ENCODE measurements around the gene CDH5.
A peak's percentile ranks its signal among the peaks of the same experiment; 100 is the strongest.

Gene CDH5

DNA sequence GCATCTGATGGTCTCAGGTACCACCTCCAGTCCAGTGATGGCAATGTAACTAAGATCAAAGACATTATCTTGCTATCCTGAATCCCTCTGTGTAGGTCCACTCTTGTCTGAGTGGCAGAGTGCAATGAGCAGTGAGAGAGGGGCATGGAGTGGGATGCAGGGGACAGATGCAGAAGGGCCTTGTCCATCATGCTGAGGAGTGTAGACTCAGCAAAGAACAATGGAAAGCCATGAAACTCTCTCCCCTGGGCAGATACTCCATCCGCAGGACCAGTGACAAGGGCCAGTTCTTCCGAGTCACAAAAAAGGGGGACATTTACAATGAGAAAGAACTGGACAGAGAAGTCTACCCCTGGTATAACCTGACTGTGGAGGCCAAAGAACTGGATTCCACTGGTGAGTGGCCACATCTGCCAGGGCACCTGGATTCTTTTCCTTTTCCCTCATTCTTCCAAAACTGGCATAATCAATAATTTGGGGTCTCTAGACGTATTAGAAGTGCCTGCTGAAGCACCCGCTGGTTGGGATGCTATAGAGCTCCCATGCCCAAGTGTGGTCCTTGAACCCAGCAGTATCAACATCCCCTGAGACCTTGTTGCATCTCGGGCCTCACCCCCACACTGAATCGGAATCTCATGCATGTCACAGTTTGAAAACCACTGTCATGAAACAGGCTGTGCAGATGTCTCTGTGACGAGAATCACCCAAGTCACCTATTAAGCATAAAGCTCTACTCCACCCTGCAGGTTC, 29.5 kb downstream of the CDH5 start:
- DNase-seq, result no peak

DNA sequence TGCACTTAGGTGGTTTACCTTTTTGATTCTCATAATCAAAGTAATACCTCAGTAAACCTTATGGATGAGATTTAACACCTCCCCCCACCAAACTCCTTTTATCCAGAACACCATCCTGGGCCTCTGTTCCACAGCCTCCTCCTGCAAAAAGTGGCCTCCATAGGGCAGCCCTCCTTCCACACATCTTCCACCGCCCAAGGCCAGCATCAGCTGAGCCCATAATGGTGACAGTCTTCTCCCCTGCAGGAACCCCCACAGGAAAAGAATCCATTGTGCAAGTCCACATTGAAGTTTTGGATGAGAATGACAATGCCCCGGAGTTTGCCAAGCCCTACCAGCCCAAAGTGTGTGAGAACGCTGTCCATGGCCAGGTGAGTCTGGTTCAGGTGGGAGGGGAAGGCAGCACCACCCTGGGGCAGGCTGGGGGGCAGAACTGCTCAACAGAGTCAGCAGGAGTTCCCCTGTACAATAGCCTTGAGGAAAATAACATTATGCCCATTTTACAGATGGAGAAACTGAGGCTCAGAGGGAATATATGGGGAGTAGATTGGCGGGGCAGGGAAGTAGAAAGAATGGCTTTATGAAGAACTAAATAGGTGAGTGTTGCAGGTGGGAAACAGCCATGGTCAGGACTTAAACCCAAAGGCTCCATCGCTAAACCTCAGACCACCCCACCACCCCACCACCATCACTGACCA, 31.4 kb downstream of the CDH5 start:
- DNase-seq, result no peak

DNA sequence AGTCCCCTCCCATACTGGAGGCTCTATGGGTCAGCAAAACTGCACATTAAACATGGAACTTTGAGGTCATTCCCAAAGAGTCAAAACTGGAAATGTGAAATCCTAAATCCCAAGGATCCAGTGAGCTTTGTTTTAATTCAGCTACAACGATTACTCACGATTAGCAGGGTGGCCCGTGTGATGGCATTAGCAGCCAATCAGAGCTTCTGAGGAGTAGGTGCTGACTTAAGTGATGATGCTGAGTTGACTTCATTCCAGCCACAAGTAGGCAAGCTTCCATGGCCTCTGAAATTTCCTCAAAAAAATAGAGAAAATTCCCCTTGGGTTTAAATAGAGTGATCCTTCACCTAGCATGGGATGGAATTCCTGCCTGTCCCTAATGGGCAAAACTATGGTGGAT, 32.5 kb downstream of the CDH5 start:
- no peak for DNase-seq

DNA sequence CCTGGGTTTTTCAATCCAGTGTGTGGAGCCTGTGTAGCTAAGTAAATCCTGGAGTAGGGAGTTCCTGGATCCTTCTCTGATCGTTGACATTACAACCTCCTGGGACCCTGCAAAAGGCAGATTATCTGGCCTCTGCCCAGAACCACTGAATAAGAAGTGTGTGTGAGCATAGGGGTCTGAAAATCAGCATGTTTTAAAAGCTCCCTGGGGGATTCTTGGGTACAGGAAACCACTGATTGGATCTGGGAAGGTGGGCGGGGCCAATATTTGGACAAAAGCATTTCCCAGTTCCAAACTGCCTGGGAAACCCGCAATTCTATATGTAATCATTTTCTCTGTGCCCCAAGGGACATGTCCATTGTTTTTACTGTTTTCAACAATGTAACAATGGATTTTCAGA, 33.4 kb downstream of the CDH5 start:
- no peak for DNase-seq

DNA sequence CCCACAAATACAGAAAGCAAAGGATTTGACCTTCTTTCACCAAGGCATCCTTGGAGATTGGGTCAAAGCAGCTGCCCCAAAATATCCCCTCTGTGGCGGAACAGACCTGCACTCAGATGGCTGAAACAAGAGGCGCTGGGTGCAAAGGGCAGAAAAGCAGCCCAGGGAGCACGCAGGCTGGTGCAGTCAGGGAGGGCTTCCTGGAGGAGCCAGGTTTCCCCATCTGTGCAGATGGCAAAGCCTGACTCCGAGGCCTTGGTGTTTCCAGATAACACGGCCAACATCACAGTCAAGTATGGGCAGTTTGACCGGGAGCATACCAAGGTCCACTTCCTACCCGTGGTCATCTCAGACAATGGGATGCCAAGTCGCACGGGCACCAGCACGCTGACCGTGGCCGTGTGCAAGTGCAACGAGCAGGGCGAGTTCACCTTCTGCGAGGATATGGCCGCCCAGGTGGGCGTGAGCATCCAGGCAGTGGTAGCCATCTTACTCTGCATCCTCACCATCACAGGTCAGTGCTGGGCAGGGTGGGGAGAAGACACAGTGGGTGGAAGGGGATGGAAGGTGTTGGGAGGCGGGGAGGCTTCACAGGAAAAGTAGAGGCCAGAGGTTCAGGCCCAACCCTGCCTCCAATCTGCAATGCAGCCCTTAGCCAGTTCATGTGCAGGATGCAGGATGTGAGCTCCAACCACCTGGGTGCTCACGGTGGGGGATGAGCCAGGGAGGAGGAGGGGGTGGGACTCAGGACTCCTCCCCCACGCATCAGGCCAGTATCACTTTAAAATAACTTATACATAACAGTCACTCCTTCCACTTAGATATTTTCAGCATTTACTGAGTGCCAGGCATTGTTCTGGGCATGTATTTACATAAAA, 34.3 kb downstream of the CDH5 start:
- DNase-seq, result no peak

DNA sequence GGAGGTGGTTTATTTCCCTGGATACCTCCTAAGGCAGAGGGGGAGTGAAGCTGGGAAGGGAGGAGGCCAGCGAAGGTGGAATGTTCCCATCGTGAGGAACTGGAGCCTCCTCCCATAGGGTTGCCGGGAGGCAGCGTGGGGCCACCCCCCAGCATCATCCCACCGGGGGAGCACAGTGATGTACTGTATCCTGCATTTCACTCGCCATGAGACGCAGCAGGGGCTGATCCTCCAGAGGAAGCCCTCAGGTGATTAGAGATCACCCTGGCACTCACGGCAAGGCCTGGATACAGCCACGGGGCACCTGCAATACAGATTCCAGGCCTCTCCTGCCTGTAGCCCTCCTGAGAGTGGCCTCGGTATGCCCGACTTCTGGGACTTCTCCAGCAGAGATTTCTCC, 35.1 kb downstream of the CDH5 start:
- DNase-seq, result no peak

DNA sequence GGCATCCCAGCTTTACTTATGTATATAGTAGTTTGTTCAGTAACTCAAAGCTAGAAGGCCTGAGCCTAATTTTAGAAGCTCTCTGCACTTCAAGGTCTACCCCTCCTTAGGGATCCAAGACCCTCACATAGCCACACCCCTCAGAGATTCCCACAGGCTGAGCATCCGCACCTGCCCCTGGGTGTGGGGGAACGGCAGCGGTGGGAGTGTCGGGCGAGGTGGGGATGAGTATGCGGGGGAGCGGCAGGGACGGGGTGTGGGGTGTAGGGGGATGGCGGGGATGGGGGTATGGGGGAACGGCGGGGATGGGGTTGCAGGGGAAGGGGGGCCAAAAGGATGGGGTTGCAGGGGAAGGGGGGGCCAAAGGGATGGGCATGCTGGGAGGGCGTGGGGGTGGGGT, 35.7 kb downstream of the CDH5 start:
- DNase-seq, result no peak

DNA sequence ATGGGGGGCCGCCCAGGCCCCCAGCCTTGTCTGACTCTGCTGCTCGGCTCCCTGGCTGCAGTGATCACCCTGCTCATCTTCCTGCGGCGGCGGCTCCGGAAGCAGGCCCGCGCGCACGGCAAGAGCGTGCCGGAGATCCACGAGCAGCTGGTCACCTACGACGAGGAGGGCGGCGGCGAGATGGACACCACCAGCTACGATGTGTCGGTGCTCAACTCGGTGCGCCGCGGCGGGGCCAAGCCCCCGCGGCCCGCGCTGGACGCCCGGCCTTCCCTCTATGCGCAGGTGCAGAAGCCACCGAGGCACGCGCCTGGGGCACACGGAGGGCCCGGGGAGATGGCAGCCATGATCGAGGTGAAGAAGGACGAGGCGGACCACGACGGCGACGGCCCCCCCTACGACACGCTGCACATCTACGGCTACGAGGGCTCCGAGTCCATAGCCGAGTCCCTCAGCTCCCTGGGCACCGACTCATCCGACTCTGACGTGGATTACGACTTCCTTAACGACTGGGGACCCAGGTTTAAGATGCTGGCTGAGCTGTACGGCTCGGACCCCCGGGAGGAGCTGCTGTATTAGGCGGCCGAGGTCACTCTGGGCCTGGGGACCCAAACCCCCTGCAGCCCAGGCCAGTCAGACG, 36.2 kb downstream of the CDH5 start:
- no peak for DNase-seq

DNA sequence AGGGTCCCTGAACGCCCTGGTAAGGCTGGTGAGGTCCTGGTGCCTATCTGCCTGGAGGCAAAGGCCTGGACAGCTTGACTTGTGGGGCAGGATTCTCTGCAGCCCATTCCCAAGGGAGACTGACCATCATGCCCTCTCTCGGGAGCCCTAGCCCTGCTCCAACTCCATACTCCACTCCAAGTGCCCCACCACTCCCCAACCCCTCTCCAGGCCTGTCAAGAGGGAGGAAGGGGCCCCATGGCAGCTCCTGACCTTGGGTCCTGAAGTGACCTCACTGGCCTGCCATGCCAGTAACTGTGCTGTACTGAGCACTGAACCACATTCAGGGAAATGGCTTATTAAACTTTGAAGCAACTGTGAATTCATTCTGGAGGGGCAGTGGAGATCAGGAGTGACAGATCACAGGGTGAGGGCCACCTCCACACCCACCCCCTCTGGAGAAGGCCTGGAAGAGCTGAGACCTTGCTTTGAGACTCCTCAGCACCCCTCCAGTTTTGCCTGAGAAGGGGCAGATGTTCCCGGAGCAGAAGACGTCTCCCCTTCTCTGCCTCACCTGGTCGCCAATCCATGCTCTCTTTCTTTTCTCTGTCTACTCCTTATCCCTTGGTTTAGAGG, 37.1 kb downstream of the CDH5 start:
- DNase-seq, result no peak

DNA sequence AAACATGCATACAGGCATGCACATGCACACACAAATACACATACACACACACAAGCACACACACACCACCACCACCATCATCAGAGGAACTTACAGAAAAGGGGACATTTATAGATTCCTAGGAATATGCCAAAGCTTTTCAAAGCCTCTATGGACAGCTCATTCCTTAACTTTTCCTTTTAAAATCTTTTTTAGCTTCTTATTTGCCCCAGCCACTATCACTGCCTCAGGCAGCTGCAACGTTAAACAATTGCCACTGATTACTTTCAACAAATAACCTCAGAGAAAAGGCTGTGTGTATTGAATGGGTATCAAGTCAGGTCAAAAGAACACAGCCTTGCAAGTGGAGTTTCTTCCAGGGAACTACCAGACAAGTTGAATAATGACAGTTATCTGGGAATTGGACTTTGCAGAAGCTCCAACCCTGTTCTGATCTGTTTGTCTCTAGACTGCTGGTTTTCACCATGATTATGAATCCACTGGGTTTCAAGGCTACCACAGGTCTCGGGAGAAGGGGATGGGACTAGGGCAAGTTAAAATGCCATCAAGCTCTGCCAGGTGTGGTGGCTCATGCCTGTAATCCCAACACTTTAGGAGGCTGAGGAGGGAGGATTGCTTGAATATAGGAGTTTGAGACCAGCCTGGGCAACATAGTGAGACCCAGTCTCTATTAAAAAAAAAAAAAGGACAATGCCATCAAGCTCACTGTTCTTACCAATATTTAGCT, 38.7 kb downstream of the CDH5 start:
- DNase-seq, result no peak

DNA sequence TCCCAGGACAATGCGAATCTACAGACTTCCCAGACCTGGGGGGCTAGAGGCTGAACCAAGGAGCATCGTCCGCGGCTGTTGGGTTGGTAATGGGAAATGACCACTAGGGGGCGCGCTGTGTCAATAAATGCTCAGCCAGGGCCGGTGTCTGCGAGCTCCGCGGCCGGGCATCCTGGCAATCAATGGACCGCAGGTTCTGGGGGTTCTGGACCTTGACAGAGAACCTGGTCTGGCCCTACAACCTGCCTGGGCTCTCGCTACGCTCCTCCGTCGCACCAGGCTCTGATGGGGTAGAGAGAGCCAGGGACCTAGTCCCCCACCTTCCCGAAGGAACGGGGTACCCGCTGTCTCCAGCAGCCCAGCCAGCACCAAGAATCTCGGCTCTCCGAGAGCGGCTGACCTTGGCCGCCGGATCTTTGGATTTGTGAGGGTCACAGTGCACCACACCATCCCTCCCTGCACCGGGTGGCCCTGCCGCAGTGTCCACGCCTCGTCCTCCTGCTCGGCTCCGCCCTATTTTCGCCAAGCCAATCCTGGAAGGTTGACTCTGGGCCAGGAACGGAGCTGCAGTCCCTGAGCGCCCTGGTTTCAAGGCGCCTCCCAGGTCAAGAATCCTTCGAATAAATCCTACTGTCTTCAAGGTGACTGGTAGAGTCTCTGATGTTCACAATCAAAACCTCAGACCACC, 40.2 kb downstream of the CDH5 start:
- DNase-seq, result peak; percentile 67

DNA sequence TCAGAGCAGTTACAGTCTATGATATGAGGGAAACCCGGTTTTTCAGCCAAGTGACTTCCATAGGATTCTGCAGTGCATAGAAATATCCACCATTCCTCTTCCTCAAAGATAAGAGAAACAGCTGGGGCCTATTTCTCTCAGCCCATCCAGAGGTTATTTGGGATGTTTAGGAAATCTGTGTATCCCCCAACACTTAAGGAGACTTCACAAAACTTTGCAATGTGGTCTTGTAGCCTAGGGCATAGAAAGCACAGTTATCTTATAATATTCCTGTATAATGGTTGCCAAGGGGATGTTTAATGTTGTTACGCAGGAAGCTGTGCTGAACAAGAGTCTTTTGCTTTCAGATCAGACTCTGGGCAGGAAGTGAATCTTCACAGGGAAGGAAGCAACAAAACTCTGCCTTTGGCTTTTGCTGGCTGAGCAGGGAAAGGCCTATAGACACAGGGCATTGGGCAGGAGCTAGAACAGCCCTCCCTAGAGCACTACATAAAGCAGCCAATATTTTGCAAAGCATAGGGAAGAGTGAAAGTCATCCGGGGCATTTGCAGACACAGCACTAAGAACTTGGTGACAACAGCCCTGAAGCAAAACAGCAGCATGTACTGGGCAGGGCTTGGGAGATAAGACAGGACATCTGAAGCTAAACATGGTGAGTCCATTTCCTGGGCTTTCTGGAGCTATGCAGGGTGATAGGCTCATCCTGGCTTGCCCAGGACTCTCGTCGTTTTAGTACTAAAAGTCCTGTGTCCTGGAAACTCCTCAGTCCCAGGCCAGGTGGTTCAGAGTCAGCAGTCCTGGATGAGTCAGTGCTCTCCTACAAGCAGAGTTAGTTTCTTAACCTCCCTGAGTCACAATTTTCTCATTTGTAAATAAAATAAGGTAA, 41.9 kb downstream of the CDH5 start:
- peak; percentile 66 for DNase-seq

DNA sequence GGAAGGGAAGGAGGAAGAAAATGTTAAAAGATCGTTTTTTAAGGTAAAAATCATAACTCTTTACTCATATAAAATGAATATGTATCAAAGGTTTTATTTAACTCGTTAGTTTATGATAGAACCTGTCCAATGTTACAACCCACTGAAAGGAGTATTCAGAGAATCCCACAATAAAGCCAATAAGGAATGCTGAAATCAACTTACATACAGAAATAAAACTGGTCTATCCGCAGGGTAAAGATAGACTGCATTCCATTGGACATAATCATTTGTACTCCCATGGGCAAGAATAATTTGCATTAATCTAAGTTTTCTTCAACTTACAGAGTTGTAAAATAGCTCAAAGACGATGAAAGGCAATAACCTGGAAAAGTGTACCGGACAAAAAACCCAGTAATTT, 42.7 kb downstream of the CDH5 start:
- DNase-seq, result no peak

DNA sequence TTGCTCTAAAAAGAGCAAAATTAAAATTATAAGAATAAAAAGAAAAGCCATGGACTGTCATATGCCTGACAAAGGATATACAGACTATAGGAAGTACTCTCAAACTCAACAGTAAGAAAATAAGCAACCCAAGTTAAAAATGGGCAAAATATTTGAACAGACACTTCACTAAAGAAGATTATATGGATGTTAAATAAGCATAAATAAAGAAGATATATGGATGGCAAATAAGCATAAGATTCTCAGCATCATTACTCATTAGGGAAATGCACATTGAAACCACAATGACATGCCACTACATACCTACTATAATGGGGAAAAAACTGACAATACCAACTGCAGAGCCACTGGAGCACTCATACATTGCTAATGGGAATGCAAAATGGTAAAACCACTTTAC, 45.7 kb downstream of the CDH5 start:
- DNase-seq, result no peak

DNA sequence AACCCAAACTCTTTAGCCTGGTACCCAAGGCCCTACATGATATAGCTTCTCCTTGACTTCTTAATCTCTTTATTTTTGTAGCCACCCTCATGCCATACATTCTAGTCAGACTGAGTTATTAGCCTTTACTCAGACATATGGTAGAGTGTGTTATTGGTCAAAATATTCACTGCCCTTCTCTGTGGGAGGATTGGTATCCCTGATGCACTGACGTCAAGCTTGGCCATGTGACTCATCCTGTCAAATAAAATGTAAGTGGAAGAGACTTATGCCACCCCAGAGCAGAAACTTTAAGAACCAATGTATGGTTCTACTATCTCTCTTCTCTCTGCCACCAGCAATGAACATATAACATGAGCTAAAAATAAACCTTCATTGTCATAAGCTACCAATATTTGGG, 48.4 kb downstream of the CDH5 start:
- DNase-seq, result no peak

DNA sequence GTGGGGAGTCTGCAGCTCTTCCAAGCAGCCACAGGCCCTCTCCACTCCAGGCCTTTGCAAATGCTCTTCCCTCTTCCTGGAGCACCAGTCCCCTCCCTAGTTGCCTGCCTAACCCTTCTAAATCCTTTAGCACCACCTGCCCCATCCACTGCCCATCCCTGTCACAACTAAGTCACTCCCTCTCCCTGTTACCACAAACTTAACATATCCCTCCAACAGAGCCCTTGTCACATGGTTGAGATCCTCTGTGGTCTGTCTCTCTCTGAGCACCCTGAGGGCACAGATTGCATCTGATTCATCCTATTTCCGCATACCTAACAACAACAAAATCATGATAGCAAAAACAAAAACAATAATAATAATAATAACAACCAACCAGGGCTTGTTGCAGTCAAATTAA, 49.6 kb downstream of the CDH5 start:
- no peak for DNase-seq

DNA sequence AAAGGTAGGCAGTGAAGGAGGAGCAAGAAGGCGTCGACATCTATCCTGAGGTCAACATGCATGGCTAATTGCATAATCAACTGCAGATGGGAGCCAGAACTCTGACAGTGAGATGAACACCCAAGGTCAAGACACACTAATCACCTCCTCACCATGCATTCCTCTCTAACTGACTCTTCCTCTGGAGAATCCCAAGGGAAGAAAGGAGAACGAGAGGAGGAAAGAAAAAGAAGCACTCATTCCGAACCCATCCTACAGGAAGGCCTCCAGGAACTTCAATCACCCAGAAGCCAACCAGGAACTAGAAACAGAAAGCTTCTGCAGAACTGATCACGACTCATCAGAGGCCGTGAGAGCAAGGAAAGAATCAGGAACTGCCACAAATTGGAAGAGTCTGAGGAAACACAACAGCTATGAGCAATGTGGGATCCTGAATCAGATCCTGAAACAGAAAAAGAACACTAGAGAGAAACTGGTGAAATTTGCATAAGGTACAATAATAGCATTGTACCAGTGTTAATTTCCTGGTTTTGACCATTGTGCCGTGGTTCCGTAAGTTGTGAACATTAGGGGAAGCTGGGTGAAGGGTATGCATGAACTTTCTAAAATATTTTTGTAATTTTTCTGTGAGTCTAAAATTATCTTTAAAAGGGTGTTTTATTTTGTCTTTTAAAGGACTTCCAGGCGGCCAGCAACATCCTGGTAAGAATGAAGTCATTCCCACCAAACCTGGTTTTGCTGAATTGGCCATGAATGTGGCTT, 50.6 kb downstream of the CDH5 start:
- DNase-seq, result peak; percentile 93

DNA sequence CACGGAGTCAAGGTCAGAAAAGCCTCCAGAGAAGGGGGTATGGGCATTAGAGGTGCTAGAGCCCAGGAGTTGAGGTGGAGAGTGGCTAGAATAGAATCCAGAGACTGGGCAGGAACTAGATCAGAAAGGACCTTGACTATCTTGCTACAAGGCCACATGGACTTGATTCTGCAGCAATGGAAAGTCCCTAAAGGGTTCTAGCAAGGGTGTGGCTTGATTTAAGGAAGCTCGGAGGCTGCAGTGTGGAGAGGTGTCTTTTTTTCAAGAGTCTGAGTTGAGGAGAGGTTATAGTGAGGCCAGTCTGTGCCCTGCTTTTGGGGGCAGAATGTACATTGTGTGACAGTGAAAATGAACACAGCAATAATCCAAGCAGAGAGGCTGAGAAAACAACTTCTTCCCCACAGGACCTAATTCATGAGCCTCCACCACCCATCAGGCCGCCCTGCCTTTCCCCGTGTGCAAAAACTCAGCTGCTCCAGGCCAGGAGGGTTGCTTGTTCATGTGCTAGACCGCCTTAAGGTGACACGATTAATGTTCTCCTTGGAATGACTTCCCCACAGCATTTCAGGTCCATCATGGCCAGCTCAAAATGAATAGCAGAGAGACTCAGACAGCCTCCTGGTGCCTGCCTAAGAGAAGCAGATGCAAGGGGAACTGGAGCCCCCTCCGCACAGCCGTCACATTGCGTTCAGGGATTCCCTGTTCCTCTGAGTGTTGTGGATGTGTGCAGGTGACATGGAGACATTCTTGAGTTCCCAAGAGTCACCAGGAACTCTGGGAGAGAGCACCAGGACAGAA, 51.9 kb downstream of the CDH5 start:
- DNase-seq, result peak; percentile 72

DNA sequence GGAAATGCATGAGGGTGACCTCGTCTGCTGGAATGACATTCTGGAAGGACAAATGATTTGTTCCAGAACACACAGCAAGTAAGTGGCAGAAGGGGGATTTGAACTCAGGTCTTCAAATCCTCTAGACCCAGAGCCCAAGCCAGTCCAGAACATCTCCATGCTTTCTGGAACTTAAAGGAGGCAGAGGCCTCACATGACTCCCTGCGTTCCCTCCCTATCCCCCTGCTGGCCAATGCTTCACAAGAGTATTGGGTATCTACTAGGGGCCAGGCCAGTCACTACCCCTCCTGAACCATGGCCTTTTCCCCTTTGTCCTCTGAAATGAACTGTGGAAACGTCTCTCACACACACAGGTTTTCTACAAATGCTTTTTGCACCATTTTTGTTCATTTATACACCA, 53.0 kb downstream of the CDH5 start:
- DNase-seq, result no peak
